Subcutaneous abdominal adipose tissue (tissue), 5 donors: ENCODE results near the gene PHYH.
"Not testable (repeated sequence)": the region's sequence is repeated elsewhere in the genome, so short reads cannot be mapped to it uniquely, and the experiment has no call there.

Experiments
- H3K27ac ChIP-seq: one replicate; pipeline ENCODE4 v1.7.0; 2013; ENCODE audit warnings: low read depth, mild to moderate bottlenecking, inconsistent platforms, low read length, moderate library complexity
- H3K27me3 ChIP-seq, 5 donors: one replicate each; pipeline ENCODE4 v1.7.0; 2013; ENCODE audit warnings: low read length in 5 of 5, inconsistent platforms in 1 of 5; ENCODE audit not compliant: control insufficient read depth in 5 of 5, insufficient read depth in 4 of 5
- H3K36me3 ChIP-seq, 5 donors: one replicate each; pipeline ENCODE4 v1.7.0; 2013; ENCODE audit warnings: low read length in 5 of 5; ENCODE audit not compliant: control insufficient read depth in 5 of 5, insufficient read depth in 5 of 5
- H3K4me1 ChIP-seq, 5 donors: one replicate each; pipeline ENCODE4 v1.7.0; 2013; ENCODE audit warnings: low read length in 5 of 5, mild to moderate bottlenecking in 3 of 5, moderate library complexity in 1 of 5; ENCODE audit not compliant: control insufficient read depth in 5 of 5, insufficient read depth in 5 of 5
- H3K4me3 ChIP-seq, 5 donors: one replicate each; pipeline ENCODE4 v1.7.0; 2013; ENCODE audit warnings: low read length in 5 of 5, low read depth in 1 of 5
- H3K9ac ChIP-seq, 5 donors: one replicate each; pipeline ENCODE4 v1.7.0; 2013; ENCODE audit warnings: low read length in 5 of 5, mild to moderate bottlenecking in 4 of 5, moderate library complexity in 3 of 5
- H3K9me3 ChIP-seq, 5 donors: one replicate each; pipeline ENCODE4 v1.7.0; 2013; ENCODE audit warnings: low read length in 5 of 5; ENCODE audit not compliant: control insufficient read depth in 5 of 5
- donor health status: healthy.
- donor health status: healthy.
- donor health status: healthy.
- donor health status: healthy.
- donor health status: healthy.

PHYH gene

DNA sequence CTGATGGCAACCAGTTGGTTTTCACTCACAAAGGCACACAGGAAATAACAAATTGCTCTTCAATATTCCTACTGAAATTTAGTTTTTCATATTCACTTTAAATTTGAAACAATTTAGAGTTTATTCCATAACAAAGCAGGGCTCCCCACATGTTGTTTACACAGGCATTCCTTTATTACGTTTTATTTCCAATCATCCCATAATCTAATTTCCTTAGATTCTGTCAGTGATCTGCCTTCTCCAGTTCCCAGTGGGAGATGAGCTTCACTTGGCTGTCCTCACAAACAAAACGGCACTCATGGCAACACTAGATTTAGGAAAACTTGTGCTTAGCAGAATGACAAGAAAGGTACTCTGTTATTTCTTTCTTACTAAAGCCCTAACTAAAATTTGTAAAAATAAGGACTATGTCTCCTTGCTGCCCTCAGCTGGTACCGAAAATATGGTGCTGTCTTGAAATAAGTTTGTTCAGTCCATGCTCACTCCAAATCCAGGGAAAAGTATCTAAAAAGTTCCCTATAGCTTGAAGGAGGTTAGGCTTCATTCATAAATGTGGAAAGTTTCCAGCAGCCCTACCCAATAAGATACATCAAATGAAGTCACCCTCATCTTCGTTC, 23.0 kb downstream of the PHYH start:
- Histone ChIP-seq H3K9me3 (no peaks in the 10 kb centered on the region), H3K4me1 (peaks cover 0 to 12% (median 10%) of the 10 kb centered on the region in 5 donors), H3K27ac (no peak overlapping the region), H3K36me3 (peaks cover 25 to 43% (median 34%) of the 10 kb centered on the region in 5 donors), H3K4me3 (no peak overlapping the region), H3K27me3 (no peaks in the 10 kb centered on the region), H3K9ac (peak overlapping the region in 1 of 5 donors; percentile 12)

DNA sequence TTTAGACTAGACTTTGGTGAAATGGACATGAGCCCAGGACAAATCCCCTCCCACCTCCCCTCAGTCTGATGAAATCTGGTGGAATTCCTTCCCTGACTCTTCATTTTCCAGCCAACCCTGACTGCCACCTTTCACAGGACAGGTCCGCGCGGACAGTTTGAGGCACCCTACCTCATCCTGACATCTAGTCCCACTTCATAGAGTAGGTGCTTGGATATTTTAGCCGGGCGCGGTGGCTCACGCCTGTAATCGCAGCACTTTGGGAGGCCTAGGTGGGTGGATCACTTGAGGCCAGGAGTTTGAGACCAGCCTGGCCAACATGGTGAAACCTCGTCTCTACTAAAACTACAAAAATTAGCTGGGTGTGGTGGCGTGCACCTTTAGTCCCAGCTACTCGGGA, 23.7 kb downstream of the PHYH start:
- not testable (repeated sequence) for H3K4me3 ChIP-seq, H3K9ac ChIP-seq, H3K27ac ChIP-seq, H3K27me3 ChIP-seq, H3K9me3 ChIP-seq
- H3K36me3 ChIP-seq: peaks cover 19 to 36% (median 27%) of the 10 kb centered on the region in 5 donors
- H3K4me1 ChIP-seq: peaks cover 0 to 19% (median 16%) of the 10 kb centered on the region in 5 donors

DNA sequence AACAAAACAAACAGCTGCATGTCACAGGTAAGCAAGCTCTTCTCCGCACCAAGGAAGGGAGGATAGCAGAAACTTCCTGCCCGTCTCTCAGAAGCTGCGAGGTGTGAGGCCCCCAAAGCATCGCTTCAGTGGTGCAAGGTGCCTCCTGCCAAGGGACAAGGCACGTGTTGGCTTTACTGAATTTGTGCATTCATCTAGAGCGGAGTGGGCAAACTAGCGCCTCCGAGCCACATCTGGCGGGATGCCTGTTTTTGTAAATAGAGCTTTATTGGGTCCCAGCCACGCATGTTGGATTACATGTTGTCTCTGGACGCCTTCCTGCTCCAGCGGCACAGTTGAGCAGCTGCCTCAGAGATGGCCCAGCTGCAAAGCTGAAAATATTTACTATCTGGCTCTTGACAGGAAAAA, 27.7 kb downstream of the PHYH start:
- H3K9ac ChIP-seq: peak overlapping the region in 2 of 5 donors; percentile 14 to 50
- peak overlapping the region in 4 of 5 donors; percentile 32 to 51 (median 39) for H3K4me3 ChIP-seq
- H3K36me3 ChIP-seq: no peaks in the 10 kb centered on the region
- H3K9me3 ChIP-seq: no peaks in the 10 kb centered on the region
- H3K4me1 ChIP-seq: peaks cover 0 to 19% (median 16%) of the 10 kb centered on the region in 5 donors
- peak overlapping the region; percentile 30 for H3K27ac ChIP-seq
- no peaks in the 10 kb centered on the region for H3K27me3 ChIP-seq

DNA sequence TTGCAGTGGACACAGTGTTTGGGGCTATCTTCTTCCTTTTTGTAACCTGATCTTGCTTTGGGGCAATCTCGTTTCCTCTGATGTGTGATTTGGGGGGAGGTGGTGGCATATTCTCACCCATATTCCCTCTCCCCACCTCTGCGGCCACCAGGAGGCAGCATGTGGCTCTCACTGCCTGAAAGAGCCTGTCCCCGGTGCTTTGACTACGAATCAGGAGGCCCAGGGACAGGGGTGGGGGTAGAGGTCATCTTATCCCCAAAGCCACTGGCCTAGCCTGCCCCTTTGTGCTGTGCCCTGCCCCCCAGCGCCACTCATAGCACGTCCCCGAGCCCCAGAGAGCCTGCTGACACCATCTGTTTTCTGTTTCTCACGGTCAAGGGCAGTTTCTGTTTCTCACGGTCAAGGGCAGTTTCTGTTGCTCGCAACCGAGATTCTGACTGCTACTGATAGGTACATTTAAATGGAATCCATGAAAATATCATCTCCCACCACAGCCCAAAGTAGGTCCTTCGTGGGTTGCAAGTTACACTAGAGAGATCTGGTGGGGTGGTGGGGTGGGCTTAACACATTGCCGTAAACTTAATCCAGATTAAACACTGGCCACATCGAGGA, 28.2 kb downstream of the PHYH start:
- H3K9ac ChIP-seq: peak overlapping the region in 2 of 5 donors; percentile 14 to 50
- peak overlapping the region; percentile 30 for H3K27ac ChIP-seq
- peak overlapping the region in 4 of 5 donors; percentile 32 to 51 (median 39) for H3K4me3 ChIP-seq
- H3K9me3 ChIP-seq: no peaks in the 10 kb centered on the region
- H3K4me1 ChIP-seq: peaks cover 0 to 18% (median 16%) of the 10 kb centered on the region in 5 donors
- H3K27me3 ChIP-seq: no peaks in the 10 kb centered on the region
- no peaks in the 10 kb centered on the region for H3K36me3 ChIP-seq

DNA sequence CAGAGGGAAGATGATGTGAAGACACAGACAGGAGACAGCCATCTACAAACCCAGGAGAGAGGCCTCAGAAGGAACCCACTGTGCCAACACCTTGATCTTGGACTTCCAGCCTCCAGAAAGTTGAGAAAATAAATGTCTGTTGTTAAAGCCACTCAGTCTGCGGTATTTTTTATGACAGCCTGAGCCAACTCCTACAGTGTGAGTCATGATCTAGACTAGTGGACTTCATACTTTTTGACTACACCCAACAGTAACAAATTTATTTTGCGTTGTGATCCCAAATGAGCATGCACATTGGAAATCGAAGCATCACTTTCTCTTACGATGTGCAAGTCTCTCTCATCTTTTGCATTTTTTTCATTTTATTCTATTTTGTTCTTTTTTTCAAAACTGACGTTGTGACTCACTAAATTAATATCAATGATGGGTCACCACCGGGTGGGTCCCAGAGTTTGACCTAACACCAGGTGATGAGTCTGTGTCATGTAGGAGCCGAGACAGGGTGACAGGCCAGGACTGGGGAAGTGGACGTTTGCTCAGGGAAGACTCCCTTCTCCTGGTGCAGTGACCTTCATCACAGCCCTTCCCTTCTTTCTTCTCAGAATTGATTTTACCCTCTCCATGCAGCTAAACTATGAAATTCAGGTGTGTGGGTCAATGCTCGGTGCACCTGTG, 28.9 kb downstream of the PHYH start:
- no peak overlapping the region for H3K9ac ChIP-seq
- H3K27ac ChIP-seq: peak overlapping the region; percentile 30
- H3K9me3 ChIP-seq: no peaks in the 10 kb centered on the region
- peaks cover 0 to 18% (median 15%) of the 10 kb centered on the region in 5 donors for H3K4me1 ChIP-seq
- H3K36me3 ChIP-seq: no peaks in the 10 kb centered on the region
- no peak overlapping the region for H3K4me3 ChIP-seq
- no peaks in the 10 kb centered on the region for H3K27me3 ChIP-seq

DNA sequence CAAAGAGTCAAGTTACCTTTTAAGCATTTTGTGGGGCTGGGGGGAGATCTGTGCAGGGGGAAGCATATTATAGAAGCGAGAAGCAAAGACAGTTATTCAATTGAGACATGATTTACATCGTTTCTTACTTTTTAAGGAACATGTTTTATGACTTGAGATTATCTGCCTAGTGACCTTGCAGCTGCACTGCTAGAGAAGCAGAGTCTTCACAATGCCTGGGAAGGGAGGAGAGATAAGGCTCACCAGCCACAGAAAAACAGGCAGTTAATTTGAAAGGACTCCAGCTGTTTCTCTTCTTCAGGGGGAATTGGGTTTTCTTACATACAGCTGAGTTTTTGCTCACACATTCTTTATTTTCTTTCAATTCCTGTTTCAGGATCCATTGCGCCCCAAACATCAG, 31.0 kb downstream of the PHYH start:
- Histone ChIP-seq H3K27ac (no peak overlapping the region), H3K9ac (no peak overlapping the region), H3K4me3 (no peak overlapping the region), H3K27me3 (peaks cover 0 to 4% (median 0%) of the 10 kb centered on the region in 5 donors), H3K4me1 (peaks cover 0 to 18% (median 15%) of the 10 kb centered on the region in 5 donors), H3K9me3 (no peaks in the 10 kb centered on the region), H3K36me3 (no peaks in the 10 kb centered on the region)

DNA sequence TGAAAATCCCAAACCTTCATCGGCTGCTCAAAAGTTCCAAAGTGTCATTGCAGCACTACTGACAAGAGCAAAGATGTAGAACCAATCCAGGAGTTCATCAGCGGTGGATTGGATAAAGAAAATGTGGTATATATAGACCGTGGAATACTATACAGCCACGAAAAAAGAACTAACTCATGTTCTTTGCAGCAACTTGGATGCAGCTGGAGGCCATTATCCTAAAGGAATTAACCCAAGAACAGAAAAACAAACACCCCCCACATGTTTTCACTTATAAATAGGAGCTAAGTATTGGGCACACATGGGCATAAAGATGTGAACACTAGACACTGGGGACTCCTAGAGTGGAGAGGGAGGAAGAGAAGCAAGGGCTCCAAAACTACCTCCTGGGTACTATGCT, 31.6 kb downstream of the PHYH start:
- Histone ChIP-seq H3K9me3 (no peaks in the 10 kb centered on the region), H3K4me1 (peaks cover 0 to 18% (median 15%) of the 10 kb centered on the region in 5 donors), H3K9ac (no peak overlapping the region), H3K4me3 (no peak overlapping the region), H3K27me3 (peaks cover 0 to 4% (median 0%) of the 10 kb centered on the region in 5 donors), H3K36me3 (no peaks in the 10 kb centered on the region), H3K27ac (no peak overlapping the region)

DNA sequence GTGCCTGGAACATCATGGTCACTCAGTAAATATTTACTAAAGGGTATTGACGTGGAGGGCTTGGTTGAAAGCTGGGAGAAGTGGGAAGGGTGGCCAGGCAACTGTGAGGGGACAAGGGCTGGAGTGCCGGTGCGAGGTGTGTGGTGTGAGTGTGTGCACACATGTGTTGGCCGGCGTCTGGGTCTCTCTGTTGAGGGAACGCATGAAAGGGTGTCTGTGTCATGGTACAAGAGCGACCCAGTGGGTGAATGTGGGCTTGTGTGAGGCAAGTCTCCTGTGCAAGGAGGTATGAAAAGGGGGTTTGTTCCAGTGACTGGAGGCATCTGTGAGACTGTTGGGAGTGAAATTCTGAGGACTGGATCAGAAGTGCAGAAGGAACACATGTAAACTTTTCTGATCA, 36.3 kb downstream of the PHYH start:
- H3K9me3 ChIP-seq: no peaks in the 10 kb centered on the region
- no peak overlapping the region for H3K9ac ChIP-seq
- no peak overlapping the region for H3K27ac ChIP-seq
- H3K27me3 ChIP-seq: peaks cover 0 to 5% (median 0%) of the 10 kb centered on the region in 5 donors
- no peaks in the 10 kb centered on the region for H3K4me1 ChIP-seq
- H3K36me3 ChIP-seq: no peaks in the 10 kb centered on the region
- H3K4me3 ChIP-seq: no peak overlapping the region

DNA sequence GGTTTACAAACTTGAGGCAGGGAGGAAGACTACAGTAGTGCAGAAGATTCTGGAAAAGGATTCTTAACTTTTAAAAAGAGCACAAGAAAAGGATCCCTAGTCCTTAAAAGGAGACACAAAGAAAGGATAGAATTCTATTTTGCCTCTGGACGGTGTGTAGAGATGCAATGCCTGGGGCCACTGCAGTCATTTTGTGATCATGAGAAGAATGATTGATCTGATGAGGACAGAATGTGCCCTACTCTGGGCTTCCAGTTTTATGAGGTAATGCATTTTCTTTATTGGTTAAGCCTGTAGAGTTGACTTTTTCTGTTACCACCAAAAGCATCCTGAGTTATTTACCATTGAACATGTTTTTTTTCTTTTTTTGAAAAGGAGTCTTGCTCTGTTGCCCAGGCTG, 37.4 kb downstream of the PHYH start:
- Histone ChIP-seq H3K27ac (no peak overlapping the region), H3K4me1 (no peaks in the 10 kb centered on the region), H3K4me3 (no peak overlapping the region), H3K9me3 (no peaks in the 10 kb centered on the region), H3K36me3 (no peaks in the 10 kb centered on the region), H3K9ac (no peak overlapping the region), H3K27me3 (peaks cover 0 to 5% (median 0%) of the 10 kb centered on the region in 5 donors)

DNA sequence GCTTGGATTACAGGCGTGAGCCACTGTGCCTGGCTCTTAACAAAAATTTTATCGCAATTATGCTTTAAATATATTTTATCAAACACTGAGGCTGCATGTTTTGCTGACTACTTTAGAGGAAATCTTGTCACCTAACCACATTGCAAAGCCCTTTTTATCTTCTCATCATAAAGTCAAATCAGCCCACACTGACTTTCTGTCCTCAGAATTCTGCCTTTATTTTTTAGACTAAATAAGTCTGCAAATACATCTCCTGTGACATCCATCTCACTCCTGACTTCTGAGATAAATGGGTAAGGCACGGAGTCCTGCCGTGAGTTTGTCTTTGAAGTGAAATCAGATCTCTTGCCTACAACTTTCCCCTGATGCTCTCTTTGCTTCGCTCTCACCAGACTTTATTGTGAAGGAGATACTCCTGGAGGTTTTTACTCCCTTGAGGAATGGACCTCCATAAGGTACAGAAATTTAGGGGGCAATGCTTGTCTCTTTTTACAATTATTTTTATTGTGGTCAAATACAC, 42.2 kb downstream of the PHYH start:
- no peaks in the 10 kb centered on the region for H3K27me3 ChIP-seq
- no peaks in the 10 kb centered on the region for H3K36me3 ChIP-seq
- no peak overlapping the region for H3K4me3 ChIP-seq
- no peak overlapping the region for H3K27ac ChIP-seq
- H3K4me1 ChIP-seq: no peaks in the 10 kb centered on the region
- H3K9ac ChIP-seq: no peak overlapping the region
- H3K9me3 ChIP-seq: no peaks in the 10 kb centered on the region
